Measurements from ENCODE around the gene PPP2R1B. TPM values are rescaled to one million over a fixed set of nuclear protein-coding genes. Genes with fewer than 3 reads are reported as not detected.

Gene PPP2R1B
- total and polyA plus RNA-seq, 7 experiments from 2014 or later = 15.1 to 49.2 (median 33.1) TPM

DNA sequence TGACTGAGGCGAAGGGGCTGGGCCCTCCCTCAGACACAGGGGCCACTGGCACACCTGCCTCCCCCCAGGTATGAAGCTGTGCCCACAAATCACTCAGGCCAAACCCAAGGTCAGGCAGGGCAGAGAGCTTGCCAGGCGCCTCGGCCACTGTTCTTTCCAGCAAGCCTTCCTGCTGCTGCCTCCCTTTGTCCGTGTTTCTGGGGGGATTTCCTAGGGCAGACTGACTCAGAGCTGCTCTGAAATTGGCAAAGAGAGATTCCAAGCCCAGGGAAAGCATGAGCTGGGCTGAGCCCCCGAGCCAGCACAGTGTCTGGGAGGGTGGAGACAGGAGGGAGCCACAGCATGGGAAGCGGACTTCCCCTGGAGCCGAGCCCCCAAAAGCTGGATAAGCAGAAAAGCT, 33.2 kb downstream of the PPP2R1B start:
- ChIA-PET POLR2A (interaction anchor here (1.1 kb wide), 1 partner anchor 15 kb away, joined by 3 read pairs; no protein-coding TSS in a partner anchor), CTCF (no interaction called here)
- Mint-ChIP-seq H3K9me3 (no peaks in the 10 kb centered on the region), H3K36me3 (peaks cover 0 to 3% (median 0%) of the 10 kb centered on the region in 5 donors), H3K27ac (no peak overlapping the region), H3K4me3 (no peak overlapping the region), H3K4me1 (peaks cover 0 to 22% (median 19%) of the 10 kb centered on the region in 7 donors), H3K27me3 (no peaks in the 10 kb centered on the region)
- no peak for DNase-seq
- H3K4me1 ChIP-seq (ENCODE audit: control insufficient read depth in 2 of 2, insufficient read depth in 2 of 2, low read length in 2 of 2) = no peaks in the 10 kb centered on the region
- intact Hi-C loops (cut with micrococcal nuclease) = no loop called here
- H3K4me3 ChIP-seq (ENCODE audit: low read length) = no peak overlapping the region
- H3K27me3 ChIP-seq (ENCODE audit: control insufficient read depth in 2 of 2, insufficient read depth in 2 of 2, low read length in 2 of 2) = no peaks in the 10 kb centered on the region
- no peak overlapping the region for H3K27ac ChIP-seq (ENCODE audit: low read depth, low read length)
- ATAC-seq = no peak
- peaks cover 0 to 14% (median 0%) of the 10 kb centered on the region in 3 experiments for H3K36me3 ChIP-seq (ENCODE audit: control insufficient read depth in 2 of 3, insufficient read depth in 3 of 3, low read length in 3 of 3)
- H3K9me3 ChIP-seq (ENCODE audit: control insufficient read depth in 2 of 3, low read length in 3 of 3) = no peaks in the 10 kb centered on the region

DNA sequence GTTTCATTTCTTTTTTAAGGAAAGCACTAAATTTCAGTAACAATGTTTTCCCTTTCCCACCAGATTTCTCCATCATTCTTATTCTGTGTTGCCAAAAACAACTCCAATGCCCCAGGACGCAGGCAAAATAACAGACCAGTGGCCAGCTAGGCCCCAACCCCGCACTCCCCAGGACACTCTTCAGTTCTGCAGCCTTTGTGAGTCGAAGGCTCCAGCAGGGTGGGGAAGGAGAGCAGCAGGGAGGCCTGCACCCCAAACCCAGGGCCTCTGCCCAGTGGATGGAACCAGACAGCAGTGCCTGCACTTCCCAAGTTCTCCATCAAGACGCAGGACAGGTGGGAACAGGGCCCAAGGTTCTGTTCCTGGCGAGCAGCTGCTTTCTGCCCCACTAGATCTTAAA, 34.4 kb downstream of the PPP2R1B start:
- H3K9me3 Mint-ChIP-seq = no peaks in the 10 kb centered on the region
- no peak overlapping the region for H3K4me3 ChIP-seq (ENCODE audit: low read length)
- CTCF ChIA-PET = no interaction called here

DNA sequence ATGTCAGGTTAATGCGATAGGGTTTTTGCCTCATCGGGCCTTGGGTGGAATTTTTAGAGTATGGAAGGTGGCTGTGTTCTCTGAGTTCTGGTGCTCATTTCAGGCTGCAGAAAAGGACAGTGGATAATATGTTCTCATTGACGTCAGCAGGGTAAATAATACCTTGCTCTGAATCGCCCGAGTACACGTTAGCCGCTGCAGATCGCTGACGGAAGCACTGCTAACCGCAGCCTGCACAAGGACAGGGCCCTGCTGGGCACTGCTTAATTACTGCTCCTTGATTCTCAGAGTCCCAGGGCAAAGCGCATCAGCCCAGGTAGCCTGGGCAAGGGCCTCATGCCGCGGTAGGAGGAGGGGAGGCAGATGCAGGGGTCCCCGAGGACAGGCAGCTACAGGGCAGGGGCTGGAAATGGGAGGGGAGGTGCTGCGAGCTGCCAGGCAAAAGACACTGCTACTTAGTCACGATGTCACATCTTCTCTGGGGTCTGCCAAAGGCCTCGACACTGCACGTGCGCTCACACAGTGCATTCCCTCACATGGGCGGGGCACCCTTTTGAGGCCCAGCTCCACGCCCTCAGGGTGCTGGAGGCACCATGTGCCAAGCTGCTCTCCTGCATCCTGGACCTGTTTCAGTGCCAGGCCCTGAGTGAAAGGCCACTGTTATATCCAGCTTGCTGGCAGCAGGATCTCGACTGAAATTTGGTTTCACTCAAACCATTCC, 35.2 kb downstream of the PPP2R1B start:
- no peaks in the 10 kb centered on the region for H3K27me3 ChIP-seq (ENCODE audit: control insufficient read depth in 2 of 2, insufficient read depth in 2 of 2, low read length in 2 of 2)
- ChIA-PET POLR2A (interaction anchor here (0.6 kb wide), 1 partner anchor 11 kb away, joined by 3 read pairs; no protein-coding TSS in a partner anchor), CTCF (no interaction called here)
- no peak overlapping the region for H3K4me3 Mint-ChIP-seq
- DNase-seq = no peak
- peaks cover 0 to 4% (median 0%) of the 10 kb centered on the region in 3 experiments for H3K36me3 ChIP-seq (ENCODE audit: control insufficient read depth in 2 of 3, insufficient read depth in 3 of 3, low read length in 3 of 3)
- H3K27ac ChIP-seq (ENCODE audit: low read depth, low read length) = no peak overlapping the region
- H3K4me3 ChIP-seq (ENCODE audit: low read length) = no peak overlapping the region
- intact Hi-C loops (cut with micrococcal nuclease) = no loop called here
- no peaks in the 10 kb centered on the region for H3K9me3 Mint-ChIP-seq
- peak overlapping the region in 1 of 9 donors; percentile 31 for H3K27ac Mint-ChIP-seq
- no peaks in the 10 kb centered on the region for H3K9me3 ChIP-seq (ENCODE audit: control insufficient read depth in 2 of 3, low read length in 3 of 3)
- H3K4me1 ChIP-seq (ENCODE audit: control insufficient read depth in 2 of 2, insufficient read depth in 2 of 2, low read length in 2 of 2) = no peaks in the 10 kb centered on the region
- H3K27me3 Mint-ChIP-seq = no peaks in the 10 kb centered on the region
- no peak for ATAC-seq
- peaks cover 0 to 11% (median 8%) of the 10 kb centered on the region in 7 donors for H3K4me1 Mint-ChIP-seq
- H3K36me3 Mint-ChIP-seq = peaks cover 0 to 4% (median 0%) of the 10 kb centered on the region in 5 donors

More for the DNA sequence above, 34.4 kb downstream of the PPP2R1B start:
- DNase-seq (no peak), ATAC-seq (no peak)
- POLR2A ChIA-PET = interaction anchor here (0.6 kb wide), 1 partner anchor 100 kb away, joined by 3 read pairs; no protein-coding TSS in a partner anchor
- intact Hi-C loops (cut with micrococcal nuclease) = no loop called here
- Mint-ChIP-seq H3K27me3 (no peaks in the 10 kb centered on the region), H3K36me3 (no peaks in the 10 kb centered on the region), H3K4me1 (peaks cover 0 to 19% (median 16%) of the 10 kb centered on the region in 7 donors), H3K4me3 (no peak overlapping the region), H3K27ac (no peak overlapping the region)
- Histone ChIP-seq H3K4me1 (ENCODE audit: control insufficient read depth in 2 of 2, insufficient read depth in 2 of 2, low read length in 2 of 2) (no peaks in the 10 kb centered on the region), H3K27me3 (ENCODE audit: control insufficient read depth in 2 of 2, insufficient read depth in 2 of 2, low read length in 2 of 2) (no peaks in the 10 kb centered on the region), H3K27ac (ENCODE audit: low read depth, low read length) (no peak overlapping the region), H3K9me3 (ENCODE audit: control insufficient read depth in 2 of 3, low read length in 3 of 3) (no peaks in the 10 kb centered on the region), H3K36me3 (ENCODE audit: control insufficient read depth in 2 of 3, insufficient read depth in 3 of 3, low read length in 3 of 3) (peaks cover 0 to 4% (median 0%) of the 10 kb centered on the region in 3 experiments)

DNA sequence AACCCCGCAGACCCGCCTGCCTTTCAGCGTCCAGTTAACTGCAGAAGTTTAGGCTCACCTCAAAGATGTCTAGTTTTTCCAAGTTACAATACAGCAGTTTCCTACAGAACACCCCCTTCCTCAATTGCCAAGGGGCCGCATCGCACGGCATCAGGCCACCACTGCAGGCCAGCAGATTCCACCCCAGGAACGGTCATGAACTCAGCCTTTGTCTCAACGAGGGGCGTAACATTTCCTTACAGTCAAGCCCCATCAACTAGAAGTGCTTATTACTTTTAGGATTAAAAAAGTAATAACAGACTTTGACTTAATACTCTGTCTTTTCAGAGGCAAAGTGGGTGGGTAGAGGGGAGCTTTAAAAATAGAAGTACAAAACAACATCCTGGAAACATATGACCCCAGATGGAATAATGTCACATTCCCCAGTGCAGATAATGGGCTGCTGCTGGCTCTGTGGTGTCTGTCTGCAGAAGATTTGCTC, 36.3 kb downstream of the PPP2R1B start:
- Mint-ChIP-seq H3K9me3 (no peaks in the 10 kb centered on the region), H3K27me3 (no peaks in the 10 kb centered on the region), H3K36me3 (peaks cover 0 to 9% (median 0%) of the 10 kb centered on the region in 5 donors), H3K4me1 (peaks cover 0 to 3% (median 2%) of the 10 kb centered on the region in 7 donors), H3K4me3 (no peak overlapping the region), H3K27ac (peak overlapping the region in 2 of 9 donors; percentile 25)
- ATAC-seq (no peak), DNase-seq (no peak)
- Histone ChIP-seq H3K27ac (ENCODE audit: low read depth, low read length) (no peak overlapping the region), H3K9me3 (ENCODE audit: control insufficient read depth in 2 of 3, low read length in 3 of 3) (no peaks in the 10 kb centered on the region), H3K4me1 (ENCODE audit: control insufficient read depth in 2 of 2, insufficient read depth in 2 of 2, low read length in 2 of 2) (no peaks in the 10 kb centered on the region), H3K36me3 (ENCODE audit: control insufficient read depth in 2 of 3, insufficient read depth in 3 of 3, low read length in 3 of 3) (peaks cover 0 to 16% (median 0%) of the 10 kb centered on the region in 3 experiments), H3K27me3 (ENCODE audit: control insufficient read depth in 2 of 2, insufficient read depth in 2 of 2, low read length in 2 of 2) (no peaks in the 10 kb centered on the region), H3K4me3 (ENCODE audit: low read length) (no peak overlapping the region)
- ChIA-PET CTCF (no interaction called here), POLR2A (no interaction called here)
- intact Hi-C loops (cut with micrococcal nuclease) = no loop called here

DNA sequence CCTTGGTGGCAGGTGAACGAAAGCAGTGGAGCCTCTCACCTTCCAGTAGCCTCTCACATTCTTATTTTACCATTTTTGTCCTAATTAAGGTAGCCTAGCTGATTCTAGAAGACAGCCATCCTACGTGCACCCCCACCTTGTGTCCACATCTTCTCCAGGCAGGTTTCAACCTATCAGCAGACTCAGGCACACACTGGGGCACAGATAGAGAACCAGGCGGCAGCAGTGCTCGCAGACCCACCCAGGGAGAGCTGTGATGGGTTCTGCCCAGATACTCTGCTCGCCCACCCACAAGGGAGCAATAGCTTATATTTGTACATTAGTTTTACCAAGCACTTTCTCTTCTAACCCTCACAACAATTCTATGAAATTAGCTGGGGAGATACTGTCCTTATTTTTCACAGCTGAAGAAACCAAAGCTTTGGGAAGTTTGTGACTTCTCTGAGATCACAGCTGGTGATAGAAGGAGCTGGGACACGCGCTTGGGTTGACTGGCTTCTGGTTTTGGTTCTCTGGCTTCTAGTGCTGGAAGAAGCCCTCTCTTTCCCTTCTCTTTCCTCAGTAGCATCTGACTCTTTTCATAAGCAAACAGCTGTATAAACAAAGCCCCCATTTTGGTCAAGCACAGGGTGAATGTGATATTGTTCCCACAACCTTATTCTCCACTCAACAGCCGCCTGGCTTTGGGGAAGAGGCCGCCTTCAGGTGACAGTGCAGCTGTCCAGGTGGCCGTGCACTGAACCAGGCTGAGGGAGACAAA, 36.9 kb downstream of the PPP2R1B start:
- Histone ChIP-seq H3K27me3 (ENCODE audit: control insufficient read depth in 2 of 2, insufficient read depth in 2 of 2, low read length in 2 of 2) (no peaks in the 10 kb centered on the region), H3K4me3 (ENCODE audit: low read length) (no peak overlapping the region), H3K27ac (ENCODE audit: low read depth, low read length) (no peak overlapping the region), H3K36me3 (ENCODE audit: control insufficient read depth in 2 of 3, insufficient read depth in 3 of 3, low read length in 3 of 3) (peaks cover 0 to 22% (median 0%) of the 10 kb centered on the region in 3 experiments), H3K4me1 (ENCODE audit: control insufficient read depth in 2 of 2, insufficient read depth in 2 of 2, low read length in 2 of 2) (no peaks in the 10 kb centered on the region), H3K9me3 (ENCODE audit: control insufficient read depth in 2 of 3, low read length in 3 of 3) (no peaks in the 10 kb centered on the region)
- H3K27me3 Mint-ChIP-seq = no peaks in the 10 kb centered on the region
- CTCF ChIA-PET = no interaction called here
- no peaks in the 10 kb centered on the region for H3K9me3 Mint-ChIP-seq
- POLR2A ChIA-PET = no interaction called here
- DNase-seq (no peak), ATAC-seq (no peak)
- intact Hi-C loops (cut with micrococcal nuclease) = no loop called here
- no peaks in the 10 kb centered on the region for H3K4me1 Mint-ChIP-seq
- H3K36me3 Mint-ChIP-seq = peaks cover 0 to 11% (median 0%) of the 10 kb centered on the region in 5 donors
- peak overlapping the region in 2 of 9 donors; percentile 25 to 47 for H3K27ac Mint-ChIP-seq
- no peak overlapping the region for H3K4me3 Mint-ChIP-seq

DNA sequence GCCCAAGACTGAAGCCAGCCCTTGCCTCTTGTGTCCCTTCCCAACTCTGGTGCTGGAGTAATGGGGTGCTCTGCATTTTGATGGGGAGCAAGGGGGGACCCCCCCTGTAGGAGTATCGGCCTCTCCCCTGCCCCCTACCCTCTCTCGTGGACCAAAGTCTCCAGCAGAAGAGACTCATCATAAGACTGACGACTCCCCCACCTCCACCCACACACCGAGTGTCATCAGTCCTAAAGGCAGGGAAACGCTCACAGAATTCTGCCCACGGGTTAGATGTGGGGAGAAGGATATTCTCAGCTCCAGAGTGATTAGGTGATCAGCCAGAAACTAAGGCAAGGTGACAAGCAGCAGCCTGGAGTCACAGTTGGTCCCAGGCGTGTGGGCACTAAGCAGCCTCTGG, 38.8 kb downstream of the PPP2R1B start:
- ATAC-seq (no peak), DNase-seq (no peak)
- no peak overlapping the region for H3K4me3 ChIP-seq (ENCODE audit: low read length)
- no peaks in the 10 kb centered on the region for H3K9me3 Mint-ChIP-seq
- no peak overlapping the region for H3K27ac ChIP-seq (ENCODE audit: low read depth, low read length)
- no peaks in the 10 kb centered on the region for H3K4me1 ChIP-seq (ENCODE audit: control insufficient read depth in 2 of 2, insufficient read depth in 2 of 2, low read length in 2 of 2)
- ChIA-PET CTCF (interaction anchor here (1.1 kb wide), 1 partner anchor 141 kb away, joined by 3 read pairs; no protein-coding TSS in a partner anchor), POLR2A (no interaction called here)
- no peaks in the 10 kb centered on the region for H3K4me1 Mint-ChIP-seq
- H3K36me3 ChIP-seq (ENCODE audit: control insufficient read depth in 2 of 3, insufficient read depth in 3 of 3, low read length in 3 of 3) = peaks cover 0 to 39% (median 0%) of the 10 kb centered on the region in 3 experiments
- H3K4me3 Mint-ChIP-seq = no peak overlapping the region
- H3K36me3 Mint-ChIP-seq = peaks cover 0 to 28% (median 0%) of the 10 kb centered on the region in 5 donors
- H3K27ac Mint-ChIP-seq = no peak overlapping the region
- no peaks in the 10 kb centered on the region for H3K9me3 ChIP-seq (ENCODE audit: control insufficient read depth in 2 of 3, low read length in 3 of 3)
- intact Hi-C loops (cut with micrococcal nuclease) = no loop called here
- no peaks in the 10 kb centered on the region for H3K27me3 Mint-ChIP-seq
- H3K27me3 ChIP-seq (ENCODE audit: control insufficient read depth in 2 of 2, insufficient read depth in 2 of 2, low read length in 2 of 2) = no peaks in the 10 kb centered on the region

All from naive thymus-derived CD4-positive, alpha-beta T cell (primary cell).